ENCODE data around the gene RPS6KA2. TPM values are rescaled to one million over a fixed set of nuclear protein-coding genes. Genes with fewer than 3 reads are reported as not detected.

RPS6KA2 gene
- 1.9 and 2.4 TPM in 2 replicates for total RNA-seq

DNA sequence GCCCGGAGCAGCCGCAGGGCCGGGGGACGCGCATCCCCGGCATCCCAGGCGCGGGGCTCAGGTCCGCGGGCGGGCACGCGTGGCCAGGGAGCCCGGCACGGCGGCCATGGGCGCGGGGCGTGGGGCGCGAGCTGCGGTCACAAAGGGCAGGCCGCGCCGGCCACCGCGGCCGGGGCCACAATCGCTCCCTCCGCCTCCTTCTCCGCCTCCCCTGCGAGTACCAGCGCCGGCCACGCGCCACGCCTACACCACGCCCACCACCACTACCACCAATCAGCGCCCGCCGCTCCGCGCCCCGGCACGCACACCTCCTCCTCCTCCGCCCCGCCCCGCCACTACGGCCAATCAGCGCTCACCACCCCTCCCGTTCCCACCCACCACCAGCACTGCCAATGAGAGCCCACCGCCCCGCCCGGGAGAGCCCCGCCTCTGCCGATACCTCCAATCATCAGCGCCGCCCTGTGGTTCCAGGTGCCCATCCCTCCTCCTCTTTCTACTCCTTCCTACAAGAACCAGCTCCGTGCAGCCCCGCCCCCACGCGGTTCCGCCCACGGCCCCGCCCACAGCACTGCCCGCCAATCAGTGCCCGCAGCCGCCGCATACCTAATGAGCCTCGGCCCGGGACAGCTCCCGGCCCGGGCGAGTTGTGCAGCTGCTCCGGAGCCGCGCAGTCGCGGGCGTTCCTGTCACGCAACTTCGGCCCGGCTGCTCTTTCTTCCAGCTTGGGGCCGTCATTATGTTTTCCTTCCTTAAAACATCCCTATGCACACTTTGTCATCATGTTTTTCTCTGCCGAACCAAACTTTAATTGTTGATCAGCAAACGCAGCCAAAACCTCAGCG lies at the start of gene RPS6KA2:
RPS6KA2 (minus strand) TSS at position 219 of the 842 bp plus-strand sequence. CDS start 232 bp downstream, outside the sequence.
- intact Hi-C loops (cut with micrococcal nuclease): loop anchor here (1.0 to 10.0 kb wide), 10 partner anchors 41 to 372 kb away; partner anchors contain the start of genes CEP43, RAMACL and RNASET2

- intact Hi-C loops (cut with micrococcal nuclease): no loop called here
These were observed 49.3 kb upstream of the RPS6KA2 start for GRCh38 chr6:166676270-166676860.

DNA sequence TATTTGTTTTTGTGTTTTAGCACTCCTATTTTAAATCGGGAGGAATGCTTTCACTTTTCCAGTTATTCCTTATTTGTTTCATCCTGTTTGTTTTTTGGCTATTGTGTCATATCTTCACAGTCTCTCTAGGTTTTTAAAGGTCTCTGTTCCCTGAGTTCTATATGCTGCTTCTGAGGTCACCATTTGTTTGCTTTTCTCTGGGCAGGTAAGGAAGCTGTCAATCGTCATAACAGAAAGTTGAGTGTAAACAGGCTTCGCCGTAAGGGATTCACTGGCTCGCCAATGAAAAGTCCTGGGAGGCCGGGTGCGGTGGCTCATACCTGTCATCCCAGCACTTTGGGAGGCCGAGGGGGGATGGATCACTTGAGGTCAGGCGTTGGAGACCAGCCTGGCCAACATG lies 48.7 kb upstream of the RPS6KA2 start:
- intact Hi-C loops (cut with micrococcal nuclease): no loop called here

GRCh38 chr6:166673309-166673708 lies 46.3 kb upstream of the RPS6KA2 start:
- intact Hi-C loops (cut with micrococcal nuclease): no loop called here

DNA sequence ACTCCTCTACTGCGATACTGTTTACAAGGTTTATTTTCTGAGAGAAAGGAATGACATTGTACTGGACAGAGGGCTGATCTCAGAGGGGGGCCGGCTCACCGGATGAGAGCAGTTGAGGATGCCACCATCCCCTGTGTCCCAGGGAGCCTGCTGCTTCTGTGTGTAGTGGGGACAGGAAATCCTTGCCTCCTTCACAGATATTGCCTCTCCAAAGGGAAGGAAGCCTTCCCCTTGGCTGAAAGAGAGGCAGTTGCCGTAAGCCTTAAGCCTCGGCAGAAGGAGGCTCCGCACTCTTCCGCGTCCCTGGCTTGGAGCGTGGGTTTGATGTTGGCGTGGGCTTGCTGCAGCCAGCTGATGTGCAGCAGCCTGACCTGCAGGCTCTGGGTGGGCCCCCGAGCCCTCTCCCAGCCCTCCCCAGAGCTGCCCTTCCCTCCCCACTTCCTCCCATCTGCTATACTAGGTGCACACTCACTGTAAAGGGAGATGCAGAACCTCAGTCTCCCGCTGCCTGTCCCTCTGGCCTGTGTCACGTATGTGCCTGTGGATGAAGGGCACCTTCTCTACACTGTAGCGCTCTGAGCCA lies 45.7 kb upstream of the RPS6KA2 start:
- intact Hi-C loops (cut with micrococcal nuclease): no loop called here

DNA sequence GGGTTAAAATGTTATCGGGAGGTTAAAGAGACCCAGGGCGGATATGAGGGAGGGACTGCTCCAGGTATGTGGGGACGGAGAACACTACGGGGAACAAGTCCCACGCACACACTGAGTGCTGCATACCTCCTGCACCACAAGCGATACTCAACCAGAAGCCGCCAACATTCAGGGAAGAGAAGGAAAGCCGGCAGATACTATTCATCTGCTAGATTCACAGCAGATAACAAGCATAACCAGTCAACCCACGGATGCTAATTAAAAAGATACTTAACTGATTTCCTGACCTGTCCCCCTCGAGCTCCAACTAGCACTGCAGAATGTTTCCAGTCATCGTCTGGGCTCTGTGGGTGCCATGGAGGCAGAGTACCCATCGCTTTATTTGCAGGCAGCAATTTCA lies 45.1 kb upstream of the RPS6KA2 start:
- intact Hi-C loops (cut with micrococcal nuclease): no loop called here

- intact Hi-C loops (cut with micrococcal nuclease): no loop called here
These were observed 44.5 kb upstream of the RPS6KA2 start for GRCh38 chr6:166671434-166672081.

GRCh38 chr6:166670894-166671293 lies 43.8 kb upstream of the RPS6KA2 start:
- intact Hi-C loops (cut with micrococcal nuclease): no loop called here

GRCh38 chr6:166670013-166670412 lies 43.0 kb upstream of the RPS6KA2 start:
- intact Hi-C loops (cut with micrococcal nuclease): no loop called here

GRCh38 chr6:166667796-166668610 lies 41.0 kb upstream of the RPS6KA2 start:
- intact Hi-C loops (cut with micrococcal nuclease): no loop called here

GRCh38 chr6:166664135-166664534 lies 37.1 kb upstream of the RPS6KA2 start:
- intact Hi-C loops (cut with micrococcal nuclease): no loop called here

DNA sequence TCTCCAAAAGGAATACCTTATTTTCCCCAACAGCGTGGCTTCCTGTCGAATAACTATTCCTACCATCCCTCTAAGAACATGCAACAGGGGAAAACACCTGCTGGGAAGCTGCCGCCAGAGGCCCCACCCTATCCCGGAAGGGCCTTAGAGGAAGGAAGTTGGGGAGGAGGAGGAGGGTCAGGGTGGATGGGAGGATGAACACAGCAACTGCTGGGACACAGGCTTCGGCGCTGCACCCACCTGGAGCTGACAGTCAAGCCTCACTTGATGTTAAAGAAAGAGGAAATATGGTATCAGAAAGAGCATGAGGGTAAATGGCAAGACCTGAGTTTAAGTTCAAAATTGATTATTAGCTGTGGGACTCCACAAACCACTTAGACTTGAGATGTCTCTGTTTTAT lies 36.5 kb upstream of the RPS6KA2 start:
- intact Hi-C loops (cut with micrococcal nuclease): no loop called here

DNA sequence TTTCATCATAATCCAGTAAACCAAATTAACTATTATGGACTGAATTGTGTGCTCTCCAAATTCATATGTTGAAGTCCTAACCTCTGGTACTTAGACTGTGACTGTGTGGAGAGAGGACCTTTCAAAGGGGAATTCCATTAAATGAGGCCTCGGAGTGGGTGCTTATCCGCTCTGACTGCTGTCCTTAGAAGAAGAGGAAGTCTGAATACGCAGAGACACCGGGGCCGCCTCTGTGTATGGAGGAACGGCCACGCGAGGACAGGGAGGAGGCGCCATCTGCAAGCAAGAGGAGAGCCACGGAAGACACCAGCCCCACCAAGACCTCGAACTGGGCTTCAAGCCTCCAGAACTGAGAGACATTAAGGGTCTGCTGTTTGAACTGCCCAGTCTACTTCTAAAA lies 35.6 kb upstream of the RPS6KA2 start:
- intact Hi-C loops (cut with micrococcal nuclease): no loop called here

GRCh38 chr6:166661327-166662085 lies 34.5 kb upstream of the RPS6KA2 start:
- intact Hi-C loops (cut with micrococcal nuclease): no loop called here

GRCh38 chr6:166660157-166660688 lies 33.2 kb upstream of the RPS6KA2 start:
- intact Hi-C loops (cut with micrococcal nuclease): no loop called here

GRCh38 chr6:166659581-166659980 lies 32.5 kb upstream of the RPS6KA2 start:
- intact Hi-C loops (cut with micrococcal nuclease): no loop called here

DNA sequence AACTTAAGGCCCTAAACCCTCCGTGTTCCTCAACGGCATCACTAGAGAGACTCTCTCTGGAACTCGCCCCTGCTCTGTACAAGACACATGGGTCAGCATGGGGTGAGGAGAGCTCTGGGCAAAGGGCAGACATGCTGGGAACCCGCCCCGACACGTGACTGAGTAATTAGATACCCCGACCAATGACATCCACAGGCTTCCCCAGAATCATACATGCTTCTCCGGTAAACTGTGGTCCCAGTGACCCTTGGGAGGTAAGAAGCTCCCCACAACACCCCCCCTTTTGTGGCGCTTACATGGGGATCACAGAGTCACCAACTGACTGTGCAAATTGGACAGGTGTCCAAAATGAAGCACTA lies 31.7 kb upstream of the RPS6KA2 start:
- intact Hi-C loops (cut with micrococcal nuclease): no loop called here

DNA sequence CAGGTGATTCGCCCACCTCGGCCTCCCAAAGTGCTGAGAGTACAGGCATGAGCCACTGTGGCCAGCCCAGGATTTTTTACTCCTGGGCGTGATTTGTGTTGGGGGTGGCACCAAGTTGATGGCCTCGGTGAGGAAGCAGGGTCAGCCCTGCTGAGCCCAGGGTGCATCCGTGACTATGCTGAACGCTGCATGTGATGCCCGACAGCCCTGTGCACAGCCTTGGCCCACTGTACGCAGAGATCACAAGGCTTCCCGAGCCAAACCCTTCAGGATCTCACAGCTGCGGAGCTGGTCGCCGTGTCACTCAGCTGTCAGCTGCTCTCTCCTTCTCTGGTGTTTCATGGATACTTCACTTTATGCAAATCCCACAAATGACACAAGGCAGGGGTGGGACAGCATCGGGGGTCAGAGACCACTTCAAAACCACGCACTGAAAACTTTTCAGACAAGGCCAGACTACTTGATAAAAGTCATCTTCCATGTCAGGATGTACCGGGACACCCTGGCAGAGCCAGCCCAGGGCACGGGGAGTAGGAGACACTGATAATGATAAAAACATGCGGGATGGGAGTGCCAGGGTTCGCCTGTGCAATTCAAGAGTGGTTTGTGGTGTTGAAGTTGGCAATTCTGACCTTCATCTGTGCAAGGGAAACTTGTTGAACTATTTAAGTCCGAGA lies 31.2 kb upstream of the RPS6KA2 start:
- intact Hi-C loops (cut with micrococcal nuclease): no loop called here

DNA sequence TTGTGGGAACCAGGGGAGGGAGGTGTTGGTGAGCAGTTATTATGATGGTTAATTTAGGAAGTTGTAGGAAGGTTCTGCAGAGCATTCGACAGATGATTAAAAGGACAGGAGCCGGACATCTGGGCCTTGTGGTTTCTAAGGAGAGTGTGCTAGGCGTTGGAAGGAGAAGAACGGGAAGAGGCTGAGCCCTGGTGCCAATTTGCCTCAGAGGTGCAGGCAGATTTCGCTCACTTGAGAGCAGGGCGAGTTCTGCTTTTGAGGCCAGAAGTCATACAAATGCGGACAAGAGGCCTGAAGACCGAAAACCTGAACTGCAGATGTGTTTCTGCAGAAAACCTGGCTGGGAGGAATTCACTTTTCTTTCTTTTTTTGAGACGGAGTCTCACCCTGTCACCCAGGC lies 30.5 kb upstream of the RPS6KA2 start:
- intact Hi-C loops (cut with micrococcal nuclease): no loop called here

Measured in T-helper 2 cell treated with Interferon-gamma antibody and Interleukin-4, amounts not matched to agents 100 ng/mL and 5 ng/mL, for 36 hours (primary cell).